NB4 (cell line): ENCODE measurements around the gene RNF126.

Source experiments
- DNase-seq: peaks from one replicate; pipeline ENCODE4 v3.0.0; 2010; ENCODE audit warnings: low read depth
- H3K4me3 ChIP-seq: one replicate; pipeline ENCODE4 v1.5.1; 2011; ENCODE audit warnings: mild to moderate bottlenecking, low read depth, low read length, moderate library complexity
- MYC ChIP-seq: IDR thresholded peaks from 2 replicates; pipeline ENCODE4 v1.6.1; 2011; ENCODE audit warnings: low read depth, low read length
- POLR2A ChIP-seq: IDR thresholded peaks from 2 replicates; pipeline ENCODE4 v1.6.1; 2011; ENCODE audit warnings: mild to moderate bottlenecking; ENCODE audit not compliant: insufficient read length; ENCODE audit errors: extremely low read depth
- TF ChIP-seq, protein P1 (sequence below): IDR thresholded peaks from one replicate; pipeline ENCODE4 v1.5.1; 2012; ENCODE audit warnings: low read depth, low read length
- TF ChIP-seq, protein P2 (sequence below): IDR thresholded peaks from 2 replicates; pipeline ENCODE4 v1.6.1; 2011; ENCODE audit warnings: low read depth, low read length

Gene RNF126

DNA sequence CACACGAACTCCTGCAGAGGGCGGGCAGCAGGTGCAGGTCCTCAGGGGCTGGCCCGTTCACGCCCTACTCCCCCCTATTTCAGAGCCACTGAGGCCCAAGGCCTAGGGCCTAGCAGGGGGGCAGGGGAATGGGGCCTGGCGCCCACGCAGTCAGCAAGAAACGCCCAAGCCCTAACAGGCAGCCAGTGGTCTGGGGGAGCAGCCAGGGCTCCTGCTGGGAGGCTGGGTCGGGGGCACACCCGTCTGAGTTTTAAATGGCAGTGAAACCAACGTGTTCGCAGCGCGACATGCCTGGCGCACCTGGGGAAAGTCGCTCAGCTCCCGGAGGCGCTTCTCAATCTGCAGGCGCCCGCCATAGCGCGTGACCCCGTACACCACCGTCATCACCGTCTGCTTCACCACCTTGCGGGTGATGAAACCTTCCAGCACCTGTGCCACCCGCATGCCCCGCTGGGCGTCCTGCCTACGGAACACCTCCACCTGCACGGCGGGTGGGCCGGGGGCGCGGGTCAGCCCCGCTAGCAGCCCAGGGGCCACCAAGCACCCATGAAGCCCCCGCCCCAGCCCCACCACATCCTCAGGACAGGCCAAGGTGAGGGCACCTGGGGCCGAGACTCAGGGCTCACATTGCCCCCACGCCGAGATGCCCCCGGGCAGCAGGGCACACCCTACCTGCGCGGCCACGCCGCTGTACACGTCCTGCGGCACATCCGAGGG lies 43.6 kb downstream of the RNF126 start:
- TF ChIP-seq, protein P1, sequence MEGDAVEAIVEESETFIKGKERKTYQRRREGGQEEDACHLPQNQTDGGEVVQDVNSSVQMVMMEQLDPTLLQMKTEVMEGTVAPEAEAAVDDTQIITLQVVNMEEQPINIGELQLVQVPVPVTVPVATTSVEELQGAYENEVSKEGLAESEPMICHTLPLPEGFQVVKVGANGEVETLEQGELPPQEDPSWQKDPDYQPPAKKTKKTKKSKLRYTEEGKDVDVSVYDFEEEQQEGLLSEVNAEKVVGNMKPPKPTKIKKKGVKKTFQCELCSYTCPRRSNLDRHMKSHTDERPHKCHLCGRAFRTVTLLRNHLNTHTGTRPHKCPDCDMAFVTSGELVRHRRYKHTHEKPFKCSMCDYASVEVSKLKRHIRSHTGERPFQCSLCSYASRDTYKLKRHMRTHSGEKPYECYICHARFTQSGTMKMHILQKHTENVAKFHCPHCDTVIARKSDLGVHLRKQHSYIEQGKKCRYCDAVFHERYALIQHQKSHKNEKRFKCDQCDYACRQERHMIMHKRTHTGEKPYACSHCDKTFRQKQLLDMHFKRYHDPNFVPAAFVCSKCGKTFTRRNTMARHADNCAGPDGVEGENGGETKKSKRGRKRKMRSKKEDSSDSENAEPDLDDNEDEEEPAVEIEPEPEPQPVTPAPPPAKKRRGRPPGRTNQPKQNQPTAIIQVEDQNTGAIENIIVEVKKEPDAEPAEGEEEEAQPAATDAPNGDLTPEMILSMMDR: no peak
- TF ChIP-seq POLR2A (no peak), MYC (no peak)
- TF ChIP-seq, protein P2, sequence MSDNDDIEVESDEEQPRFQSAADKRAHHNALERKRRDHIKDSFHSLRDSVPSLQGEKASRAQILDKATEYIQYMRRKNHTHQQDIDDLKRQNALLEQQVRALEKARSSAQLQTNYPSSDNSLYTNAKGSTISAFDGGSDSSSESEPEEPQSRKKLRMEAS: no peak
- no peak overlapping the region for H3K4me3 ChIP-seq
- DNase-seq: no peak

DNA sequence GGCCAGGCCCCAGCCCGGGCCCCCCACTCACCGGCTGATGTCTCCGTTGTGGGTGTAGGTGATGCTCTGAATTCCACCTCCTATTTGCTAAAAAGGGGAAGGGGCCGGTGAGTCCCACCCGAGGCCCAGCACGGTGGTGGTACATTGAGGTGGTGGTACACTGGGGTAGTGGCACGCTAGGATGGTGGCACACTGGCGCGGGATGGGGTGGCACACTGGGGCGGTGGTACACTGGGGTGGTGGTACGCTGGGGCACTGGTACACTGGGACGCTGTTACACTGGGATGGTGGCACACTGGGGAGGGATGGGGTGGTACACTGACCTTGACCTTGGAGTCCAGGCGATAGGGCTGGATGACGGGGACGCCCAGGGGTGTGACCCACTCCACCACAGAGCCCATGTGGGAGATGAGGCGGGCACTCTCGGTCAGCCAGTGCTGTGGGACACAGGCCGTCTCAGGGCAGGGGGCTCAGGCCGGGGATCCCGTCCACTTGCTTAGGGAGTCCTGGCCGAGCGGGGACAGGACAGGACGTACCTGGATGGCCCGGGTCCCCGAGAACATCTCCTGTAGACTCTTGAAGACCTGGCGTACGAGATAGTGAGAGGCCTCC lies 44.2 kb downstream of the RNF126 start:
- no peak for DNase-seq
- TF ChIP-seq, protein P1: no peak
- TF ChIP-seq, protein P2: no peak
- TF ChIP-seq MYC (no peak), POLR2A (no peak)
- no peak overlapping the region for H3K4me3 ChIP-seq

DNA sequence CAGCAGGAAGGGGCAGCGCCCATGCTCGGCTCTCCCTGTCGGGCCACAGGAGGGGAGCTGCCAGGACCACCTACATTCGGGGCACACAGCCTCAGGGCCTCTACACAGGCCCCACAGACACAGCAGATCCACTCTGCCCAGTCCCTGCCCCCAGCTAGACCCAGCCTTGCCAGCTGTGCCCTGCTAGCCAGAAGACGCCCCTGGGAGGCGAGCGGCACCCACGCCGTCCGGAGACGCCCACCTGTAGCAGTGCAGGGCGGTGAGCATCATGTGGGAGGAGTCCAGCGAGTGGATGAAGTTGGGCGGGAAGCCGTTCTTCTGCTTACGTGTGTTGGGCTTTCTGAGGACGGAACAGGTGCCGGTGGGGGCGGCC lies 44.8 kb downstream of the RNF126 start:
- TF ChIP-seq, protein P1: no peak
- TF ChIP-seq, protein P2: no peak
- TF ChIP-seq MYC (no peak), POLR2A (no peak)
- DNase-seq: no peak
- H3K4me3 ChIP-seq: no peak overlapping the region

DNA sequence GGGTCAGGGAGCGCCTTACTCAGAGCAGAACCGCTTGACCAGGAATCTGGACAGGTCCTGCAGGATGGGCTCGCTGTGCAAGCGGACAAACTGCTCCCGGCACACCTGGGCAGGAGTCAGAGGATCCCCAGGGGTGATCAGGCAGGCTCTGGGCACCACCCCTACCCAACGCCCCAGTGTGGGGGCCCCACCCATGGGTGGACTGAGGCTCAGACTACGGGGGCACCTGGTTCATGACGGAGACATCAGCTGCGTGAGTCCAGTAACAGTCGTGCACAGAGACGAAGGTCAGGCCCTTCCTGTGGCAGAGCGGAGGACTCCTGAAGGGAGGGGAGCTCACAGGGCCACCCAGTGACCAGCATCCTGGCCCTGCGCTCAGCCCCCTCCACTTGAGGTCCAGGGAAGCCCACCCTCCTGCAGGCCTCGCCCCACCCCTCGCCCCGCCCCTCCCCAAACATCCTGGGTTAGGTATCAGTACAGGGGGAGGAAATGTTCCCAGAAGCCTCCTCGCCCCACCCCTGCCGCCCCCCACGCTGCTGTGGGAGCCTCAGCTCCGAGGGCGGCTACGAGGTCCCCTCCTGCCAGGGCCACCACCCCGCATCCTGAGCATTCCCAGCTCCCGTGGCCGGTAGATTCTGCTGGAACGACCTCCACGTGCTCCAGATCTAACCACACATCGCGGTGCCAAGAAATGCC lies 45.3 kb downstream of the RNF126 start:
- DNase-seq: no peak
- TF ChIP-seq, protein P2: no peak
- no peak for TF ChIP-seq MYC
- TF ChIP-seq, protein P1: no peak
- TF ChIP-seq POLR2A: no peak
- H3K4me3 ChIP-seq: no peak overlapping the region

DNA sequence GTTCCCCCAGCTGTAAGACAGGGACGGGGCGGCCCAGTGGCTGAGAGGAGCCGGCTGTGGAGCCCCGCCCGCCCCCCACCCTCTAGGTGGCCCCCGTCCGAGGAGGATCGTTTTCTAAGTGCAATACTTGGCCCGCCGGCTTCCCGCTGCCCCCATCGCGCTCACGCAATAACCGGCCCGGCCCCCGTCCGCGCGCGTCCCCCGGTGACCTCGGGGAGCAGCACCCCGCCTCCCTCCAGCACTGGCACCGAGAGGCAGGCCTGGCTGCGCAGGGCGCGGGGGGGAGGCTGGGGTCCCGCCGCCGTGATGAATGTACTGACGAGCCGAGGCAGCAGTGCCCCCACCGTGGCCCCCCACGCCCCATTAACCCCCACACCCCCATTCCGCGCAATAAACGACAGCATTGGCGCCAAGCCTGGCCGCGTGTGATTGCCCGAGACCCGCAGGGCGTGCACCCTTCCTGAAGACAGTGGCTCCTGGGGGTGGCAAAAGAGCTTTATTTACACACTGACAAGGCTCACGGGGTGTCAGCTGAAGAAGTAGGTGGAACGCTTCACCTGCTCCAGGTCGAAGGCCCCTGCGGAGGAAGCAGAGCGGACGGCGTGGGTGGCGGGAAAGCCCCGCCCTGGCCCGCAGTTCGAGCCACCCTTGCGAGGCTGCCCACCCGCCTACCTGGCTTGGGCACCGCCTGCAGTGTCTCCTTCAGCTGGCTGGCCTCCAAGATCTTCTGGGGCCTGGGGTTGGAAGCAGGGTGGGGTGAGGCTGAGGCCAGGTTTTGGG lies 46.1 kb downstream of the RNF126 start:
- TF ChIP-seq MYC (no peak), POLR2A (no peak)
- TF ChIP-seq, protein P2: no peak
- TF ChIP-seq, protein P1: no peak
- H3K4me3 ChIP-seq: no peak overlapping the region
- no peak for DNase-seq
